Testis (tissue), 3 donors: Measurements from ENCODE around the gene CGNL1. TPM values are rescaled to one million over a fixed set of nuclear protein-coding genes. Genes with fewer than 3 reads are reported as not detected.

ENCODE experiments used
- DNase-seq: peaks from one replicate; pipeline ENCODE4 v3.0.0-alpha.2; 2019
- H3K27ac ChIP-seq, 2 donors: fragments of 200-600 bp; sonication (generic); one replicate each; pipeline ENCODE4 v1.5.1; 2019
- H3K27me3 ChIP-seq: fragments of 200-600 bp; sonication (generic); one replicate; pipeline ENCODE4 v1.5.1; 2019
- H3K36me3 ChIP-seq: fragments of 200-600 bp; sonication (generic); one replicate; pipeline ENCODE4 v1.5.1; 2017; ENCODE audit warnings: low read depth; ENCODE audit errors: missing control alignments
- H3K4me1 ChIP-seq: fragments of 200-600 bp; sonication (generic); one replicate; pipeline ENCODE4 v1.5.1; 2019
- H3K4me3 ChIP-seq, 2 donors: fragments of 200-600 bp; sonication (generic); one replicate each; pipeline ENCODE4 v1.5.1; 2017 to 2019
- H3K9me3 ChIP-seq: fragments of 200-600 bp; sonication (generic); one replicate; pipeline ENCODE4 v1.5.1; 2017
- CTCF ChIP-seq, 3 experiments: fragments of 450-650 bp in 2 of 3; fragments of 200-600 bp in 1 of 3; sonication (generic) in 1 of 3; IDR thresholded peaks; one replicate each; pipeline ENCODE4 v1.5.1; 2016 to 2019; ENCODE audit warnings: antibody characterized with exemption in 3 of 3, mild to moderate bottlenecking in 2 of 3, moderate library complexity in 1 of 3
- POLR2A ChIP-seq: fragments of 450-650 bp; IDR thresholded peaks from one replicate; pipeline ENCODE4 v1.6.1; 2017; ENCODE audit warnings: antibody characterized with exemption, mild to moderate bottlenecking, moderate library complexity
- WGBS, 2 donors: methylation state at CpG; one replicate each; pipeline ENCODE4 v1.1.5; 2018; 5-methylcytosine and 5-hydroxymethylcytosine counted together
- intact Hi-C: fragments of 100-400 bp; cut with DNase I; formaldehyde crosslinking; loops from one replicate; pipeline ENCODE4 v1.15.1; 2023; ENCODE audit warnings: low total_unique reads
- polyA plus RNA-seq: library from polyadenylated mRNA; stranded (reverse); fragments of 350-450 nt; fragmentation: Illumina TruSeq; extraction: RNeasy Lipid Tissue Mini Kit (QIAGEN cat#74804); gene quantifications from one replicate; pipeline ENCODE4 v1.2.3, GENCODE V29; 2014; ENCODE audit warnings: low read depth, low replicate concordance; ENCODE audit not compliant: insufficient read depth
- total RNA-seq, 2 donors: library from RNA; depleted of rRNA; stranded (reverse); fragments of >200 nt; gene quantifications; one replicate each; pipeline ENCODE4 v1.2.3, GENCODE V29; 2016

Gene CGNL1
- total and polyA plus RNA-seq, 3 donors from 2014 or later, result 21.0 to 40.2 (median 29.2) TPM

DNA sequence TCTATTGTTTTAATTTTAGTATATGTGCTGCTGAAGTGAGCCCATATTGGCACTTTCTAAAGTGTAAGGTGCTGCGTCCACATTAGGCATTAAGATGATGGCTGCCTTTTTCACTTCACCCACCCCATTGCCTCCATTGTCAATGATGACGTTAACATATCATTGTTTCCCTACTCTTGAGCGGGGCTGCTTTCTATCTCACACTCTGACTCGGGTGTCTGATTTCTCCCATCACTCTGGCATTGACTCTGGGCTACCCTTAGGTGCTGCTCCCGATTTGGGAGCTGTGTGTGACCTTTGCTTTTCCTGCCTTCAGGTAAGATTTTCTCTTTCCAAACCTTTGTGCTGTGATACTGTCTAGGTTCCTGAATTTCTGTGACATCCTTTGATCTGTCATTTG, 28.8 kb downstream of the CGNL1 start:
- no peak overlapping the region for H3K4me3 ChIP-seq
- no peaks in the 10 kb centered on the region for H3K27me3 ChIP-seq
- H3K9me3 ChIP-seq, result no peaks in the 10 kb centered on the region
- DNase-seq, result no peak
- intact Hi-C loops, result no loop called here
- peaks cover 4% of the 10 kb centered on the region for H3K4me1 ChIP-seq
- H3K27ac ChIP-seq, result no peak overlapping the region
- WGBS, 2 donors, result 66 to 77% methylated on average over 5 of the region's 5 CpGs
- no peak for TF ChIP-seq POLR2A
- no peaks in the 10 kb centered on the region for H3K36me3 ChIP-seq

GRCh38 chr15:57406062-57406772, 29.9 kb downstream of the CGNL1 start:
- TF ChIP-seq POLR2A (no peak), CTCF (IDR thresholded peaks at IDR 0.05) (no peak)
- 76 to 80% methylated on average over 7 of the region's 7 CpGs for WGBS, 2 donors
- H3K36me3 ChIP-seq, result no peaks in the 10 kb centered on the region
- H3K27me3 ChIP-seq, result no peaks in the 10 kb centered on the region
- no peaks in the 10 kb centered on the region for H3K9me3 ChIP-seq
- DNase-seq, result no peak
- H3K27ac ChIP-seq, result no peak overlapping the region
- intact Hi-C loops, result no loop called here
- peaks cover 7% of the 10 kb centered on the region for H3K4me1 ChIP-seq
- no peak overlapping the region for H3K4me3 ChIP-seq

GRCh38 chr15:57410373-57410772, 34.1 kb downstream of the CGNL1 start:
- H3K4me1 ChIP-seq, result peaks cover 7% of the 10 kb centered on the region
- H3K9me3 ChIP-seq, result no peaks in the 10 kb centered on the region
- no peak for TF ChIP-seq POLR2A
- H3K27ac ChIP-seq, result peak overlapping the region; percentile 42 to 61
- intact Hi-C loops, result no loop called here
- H3K36me3 ChIP-seq, result no peaks in the 10 kb centered on the region
- peak; percentile 26 for DNase-seq
- 9 to 15% methylated on average over 3 of the region's 3 CpGs for WGBS, 2 donors
- no peak overlapping the region for H3K4me3 ChIP-seq
- H3K27me3 ChIP-seq, result no peaks in the 10 kb centered on the region

DNA sequence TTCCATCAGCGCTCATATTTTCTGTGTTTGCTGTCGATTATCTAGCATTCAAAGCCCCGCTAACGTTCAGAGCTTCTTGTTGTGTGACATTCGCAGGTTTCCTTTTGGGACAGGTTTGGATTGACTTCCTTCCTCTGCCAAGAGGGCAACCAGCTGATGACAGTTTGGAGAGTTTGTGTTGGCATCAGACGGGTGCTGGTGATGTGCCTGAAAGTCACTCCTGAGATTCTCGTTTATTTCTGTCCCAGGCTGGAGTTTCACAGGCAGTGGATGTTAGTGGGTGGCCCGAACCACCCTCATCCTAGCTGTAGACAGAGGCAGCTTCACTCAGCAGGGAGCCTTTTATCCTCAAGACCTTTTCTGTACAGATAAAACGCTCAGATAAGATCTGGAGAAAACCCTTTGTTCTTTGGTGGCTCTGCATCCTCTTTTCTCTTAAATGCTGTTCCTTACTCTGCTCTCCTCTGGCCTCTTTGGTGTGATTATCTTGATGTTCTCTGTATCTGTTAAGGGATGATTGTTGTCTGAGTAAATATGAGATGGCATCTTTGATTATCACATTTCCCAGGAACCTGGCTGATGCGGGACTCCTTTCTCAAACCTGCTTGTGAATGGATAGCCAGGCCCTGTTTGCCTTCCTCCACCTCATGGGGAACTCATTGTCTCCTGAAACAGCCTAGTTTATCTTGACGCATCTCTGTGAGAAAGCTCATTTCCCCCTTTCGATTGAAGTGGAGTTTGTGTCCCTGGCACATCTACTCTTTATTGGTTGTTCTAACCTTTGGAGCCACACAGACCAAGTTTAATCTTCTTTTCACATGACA, 35.9 kb downstream of the CGNL1 start:
- H3K9me3 ChIP-seq, result no peaks in the 10 kb centered on the region
- DNase-seq, result no peak
- H3K36me3 ChIP-seq, result no peaks in the 10 kb centered on the region
- peaks cover 7% of the 10 kb centered on the region for H3K4me1 ChIP-seq
- no peak for TF ChIP-seq POLR2A
- no peak for TF ChIP-seq CTCF (IDR thresholded peaks at IDR 0.05)
- no peaks in the 10 kb centered on the region for H3K27me3 ChIP-seq
- no peak overlapping the region for H3K4me3 ChIP-seq
- intact Hi-C loops, result no loop called here
- WGBS, 2 donors, result 85 to 92% methylated on average over 12 of the region's 12 CpGs
- H3K27ac ChIP-seq, result peak overlapping the region in 1 of 2 donors; percentile 47

DNA sequence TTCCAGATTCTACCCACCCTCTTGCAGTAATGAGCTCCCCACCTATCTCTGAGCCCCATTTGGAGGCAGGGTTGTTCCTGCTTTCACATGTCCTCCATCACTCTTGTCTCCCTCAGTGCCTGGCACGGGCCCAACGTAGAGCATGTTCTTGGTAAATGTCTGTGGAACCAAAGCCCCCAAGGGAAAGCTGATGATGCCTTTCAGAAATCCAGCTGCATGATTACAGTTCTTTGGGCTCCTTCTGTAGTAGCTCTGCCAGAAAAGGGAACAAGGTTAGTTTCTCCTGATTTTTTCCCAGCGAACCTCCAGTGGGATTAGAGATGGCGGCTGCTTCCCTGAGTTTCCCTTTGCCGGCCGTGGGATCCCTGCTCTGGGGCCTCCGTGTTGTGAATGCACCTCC, 39.3 kb downstream of the CGNL1 start:
- peak; percentile 40 for DNase-seq
- Histone ChIP-seq H3K9me3 (no peaks in the 10 kb centered on the region), H3K36me3 (no peaks in the 10 kb centered on the region), H3K27me3 (no peaks in the 10 kb centered on the region), H3K27ac (no peak overlapping the region), H3K4me3 (no peak overlapping the region), H3K4me1 (no peaks in the 10 kb centered on the region)
- WGBS, 2 donors, result 57 to 68% methylated on average over 7 of the region's 7 CpGs
- TF ChIP-seq CTCF (IDR thresholded peaks at IDR 0.05), result no peak
- no peak for TF ChIP-seq POLR2A
- intact Hi-C loops, result no loop called here
